Smooth muscle cell (in vitro differentiated cells): Measurements from ENCODE around the gene PTTG1. TPM values are rescaled to one million over a fixed set of nuclear protein-coding genes. Genes with fewer than 3 reads are reported as not detected.

ENCODE experiments used
- DNase-seq: peaks from one replicate; lab custom pipeline; 2025; ENCODE audit not compliant: unreplicated experiment; lab: John Stamatoyannopoulos, UW
- H2AFZ ChIP-seq: fragments of 200-600 bp; sonication (generic); 2 replicates; pipeline ENCODE4 v1.6.0; 2016; ENCODE audit warnings: antibody characterized with exemption, low read depth, mild to moderate bottlenecking
- H3F3A ChIP-seq: fragments of 200-600 bp; sonication (generic); 2 replicates; pipeline ENCODE4 v1.6.0; 2017; ENCODE audit warnings: antibody characterized with exemption, low read depth
- H3K27ac ChIP-seq: fragments of 200-600 bp; sonication (generic); 2 replicates; pipeline ENCODE4 v1.5.1; 2016; ENCODE audit warnings: low read depth, mild to moderate bottlenecking
- H3K27me3 ChIP-seq: fragments of 200-600 bp; sonication (generic); 2 replicates; pipeline ENCODE4 v1.6.1; 2016; ENCODE audit warnings: low read depth, mild to moderate bottlenecking
- H3K36me3 ChIP-seq: fragments of 200-600 bp; sonication (generic); 2 replicates; pipeline ENCODE4 v1.5.1; 2016; ENCODE audit warnings: low read depth
- H3K4me1 ChIP-seq: fragments of 200-600 bp; sonication (generic); 2 replicates; pipeline ENCODE4 v1.5.1; 2016; ENCODE audit warnings: low read depth
- H3K4me2 ChIP-seq: fragments of 200-600 bp; sonication (generic); 2 replicates; pipeline ENCODE4 v1.6.0; 2016; ENCODE audit warnings: mild to moderate bottlenecking
- H3K4me3 ChIP-seq: fragments of 200-600 bp; sonication (generic); 2 replicates; pipeline ENCODE4 v1.5.1; 2016; ENCODE audit warnings: mild to moderate bottlenecking
- H3K79me2 ChIP-seq: fragments of 200-600 bp; sonication (generic); 2 replicates; pipeline ENCODE4 v1.6.0; 2016; ENCODE audit warnings: low read depth, mild to moderate bottlenecking
- H3K9ac ChIP-seq: fragments of 200-600 bp; sonication (generic); 2 replicates; pipeline ENCODE4 v1.6.0; 2016; ENCODE audit warnings: low read depth
- H3K9me3 ChIP-seq: fragments of 200-600 bp; sonication (generic); replicated peaks from 2 replicates; pipeline ENCODE4 v1.5.1; 2016; ENCODE audit warnings: low read depth
- H4K20me1 ChIP-seq: fragments of 200-600 bp; sonication (generic); 2 replicates; pipeline ENCODE4 v1.6.0; 2016; ENCODE audit warnings: low read depth
- CTCF ChIP-seq: fragments of 200-600 bp; sonication (generic); IDR thresholded peaks from 2 replicates; pipeline ENCODE4 v1.5.1; 2017; ENCODE audit warnings: borderline replicate concordance, mild to moderate bottlenecking, antibody characterized with exemption; ENCODE audit not compliant: insufficient read depth, poor library complexity, severe bottlenecking
- WGBS: methylation state at CpG from one replicate; pipeline ENCODE4 v1.1.7; 2016; ENCODE audit warnings: low lambda C conversion rate; 5-methylcytosine and 5-hydroxymethylcytosine counted together
- polyA plus RNA-seq: library from polyadenylated mRNA; unstranded; fragments of >200 nt; fragmentation: Nextera tagmentation; extraction: Ambion mirVana; gene quantifications from 2 replicates; pipeline ENCODE4 v1.2.1, GENCODE V29; 2016
- total RNA-seq: library from RNA; depleted of rRNA; stranded (reverse); fragments of >200 nt; gene quantifications from 2 replicates; pipeline ENCODE4 v1.2.3, GENCODE V29; 2014

PTTG1 gene
- total and polyA plus RNA-seq, 2 experiments from 2014 or later, result 92.3 to 98.7 TPM

DNA sequence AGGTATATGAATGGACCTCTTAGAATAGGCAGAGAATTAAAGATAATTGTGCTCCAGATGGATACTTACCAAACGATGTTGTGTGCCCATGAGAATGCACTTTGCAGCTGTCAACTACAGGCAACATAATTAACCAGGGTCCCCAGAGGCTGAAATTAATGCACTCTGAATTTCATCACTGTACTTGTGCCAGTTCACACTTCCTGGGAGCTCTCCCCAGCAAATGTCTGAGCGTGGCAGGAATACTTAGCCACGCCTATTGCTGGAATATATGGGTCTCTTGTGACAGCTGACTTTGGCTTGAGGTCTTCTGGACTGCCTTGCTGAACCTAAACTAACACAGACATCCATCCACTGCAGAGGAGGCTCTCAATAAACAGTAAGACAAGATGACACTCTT lies 39.3 kb upstream of the PTTG1 start:
- Histone ChIP-seq H3K27ac (no peak overlapping the region), H3K27me3 (no peaks in the 10 kb centered on the region), H3K36me3 (no peaks in the 10 kb centered on the region), H3K4me2 (no peak overlapping the region), H2AFZ (no peak overlapping the region), H4K20me1 (no peaks in the 10 kb centered on the region), H3K9ac (no peak overlapping the region), H3K4me3 (no peak overlapping the region), H3K9me3 (peaks cover 3% of the 10 kb centered on the region), H3K79me2 (no peaks in the 10 kb centered on the region), H3K4me1 (no peaks in the 10 kb centered on the region), H3F3A (no peaks in the 10 kb centered on the region)
- no peak for TF ChIP-seq CTCF
- 83% methylated on average over 3 of the region's 3 CpGs for WGBS
- DNase-seq, result no peak

DNA sequence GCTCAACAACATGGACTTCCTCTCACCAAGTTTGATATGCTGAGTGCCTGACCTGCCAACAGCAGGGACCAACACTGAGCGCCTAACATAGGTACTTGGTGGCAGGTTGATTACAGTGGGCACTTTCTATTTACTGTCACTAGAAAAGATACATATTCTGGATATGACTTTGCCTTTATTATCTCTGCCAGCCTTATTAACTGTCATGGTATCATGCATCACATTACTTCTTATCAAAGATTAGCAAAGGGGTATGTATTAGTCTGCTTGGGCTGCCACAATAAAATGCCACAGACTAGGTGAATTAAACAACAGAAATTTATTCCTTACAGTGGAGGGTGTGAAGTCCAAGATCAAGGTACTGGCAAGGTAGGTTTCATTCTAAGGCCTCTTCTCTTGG lies 37.0 kb upstream of the PTTG1 start:
- Histone ChIP-seq H3K9me3 (peaks cover 9% of the 10 kb centered on the region), H3K36me3 (no peaks in the 10 kb centered on the region), H3K27ac (no peak overlapping the region), H3K4me2 (no peak overlapping the region), H2AFZ (no peak overlapping the region), H3K4me1 (no peaks in the 10 kb centered on the region), H3F3A (no peaks in the 10 kb centered on the region), H3K79me2 (no peaks in the 10 kb centered on the region), H3K4me3 (no peak overlapping the region), H4K20me1 (no peaks in the 10 kb centered on the region), H3K9ac (no peak overlapping the region), H3K27me3 (no peaks in the 10 kb centered on the region)
- WGBS, result 97% methylated on average over 1 of the region's 1 CpG
- DNase-seq, result no peak
- no peak for TF ChIP-seq CTCF

GRCh38 chr5:160385496-160385895 lies 36.2 kb upstream of the PTTG1 start:
- Histone ChIP-seq H3K27me3 (no peaks in the 10 kb centered on the region), H3K9me3 (peaks cover 9% of the 10 kb centered on the region), H3K4me3 (no peak overlapping the region), H3K79me2 (no peaks in the 10 kb centered on the region), H4K20me1 (no peaks in the 10 kb centered on the region), H3K4me1 (no peaks in the 10 kb centered on the region), H3K27ac (no peak overlapping the region), H3K9ac (no peak overlapping the region), H3K4me2 (no peak overlapping the region), H3K36me3 (no peaks in the 10 kb centered on the region), H3F3A (no peaks in the 10 kb centered on the region), H2AFZ (no peak overlapping the region)
- no peak for DNase-seq
- no peak for TF ChIP-seq CTCF

DNA sequence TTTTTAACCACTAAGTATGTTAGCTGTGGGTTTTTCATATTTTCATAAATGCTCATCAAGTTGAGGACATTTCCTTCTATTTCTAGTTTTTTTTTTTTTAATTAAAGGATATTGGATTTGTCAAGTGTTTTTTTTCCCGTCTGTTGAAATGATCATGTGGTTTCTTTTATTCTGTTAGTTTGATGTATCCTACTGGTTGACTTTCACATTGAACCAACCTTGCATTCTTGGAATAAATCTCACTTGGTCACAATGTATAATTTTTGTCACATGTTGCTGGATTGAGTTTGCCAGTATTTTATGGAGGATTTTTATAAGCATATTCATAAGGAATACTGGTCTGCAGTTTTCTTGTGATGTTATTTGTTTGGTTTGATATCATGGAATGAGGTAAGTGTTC lies 34.2 kb upstream of the PTTG1 start:
- Histone ChIP-seq H3K4me2 (no peak overlapping the region), H3K4me3 (no peak overlapping the region), H3K9ac (no peak overlapping the region), H3K36me3 (no peaks in the 10 kb centered on the region), H3K4me1 (no peaks in the 10 kb centered on the region), H3K79me2 (no peaks in the 10 kb centered on the region), H3F3A (no peaks in the 10 kb centered on the region), H3K27ac (no peak overlapping the region), H3K9me3 (peaks cover 9% of the 10 kb centered on the region), H2AFZ (no peak overlapping the region), H3K27me3 (no peaks in the 10 kb centered on the region), H4K20me1 (no peaks in the 10 kb centered on the region)
- no peak for TF ChIP-seq CTCF
- DNase-seq, result no peak
- WGBS, result 93% methylated on average over 1 of the region's 1 CpG
